HG03045 (cell line): ENCODE data around the gene SDK1.

Experiments
- ATAC-seq: cut with Tn5 transposase; IDR thresholded peaks from one replicate; pipeline ENCODE4 v1.9.1; 2021; ENCODE audit warnings: mild to moderate bottlenecking, moderate library complexity; ENCODE audit not compliant: unreplicated experiment

SDK1 gene

GRCh38 chr7:3283130-3283704 is 17.8 kb upstream of the SDK1 start:
- no peak for ATAC-seq

GRCh38 chr7:3285652-3286051 is 15.4 kb upstream of the SDK1 start:
- ATAC-seq, result no peak

DNA sequence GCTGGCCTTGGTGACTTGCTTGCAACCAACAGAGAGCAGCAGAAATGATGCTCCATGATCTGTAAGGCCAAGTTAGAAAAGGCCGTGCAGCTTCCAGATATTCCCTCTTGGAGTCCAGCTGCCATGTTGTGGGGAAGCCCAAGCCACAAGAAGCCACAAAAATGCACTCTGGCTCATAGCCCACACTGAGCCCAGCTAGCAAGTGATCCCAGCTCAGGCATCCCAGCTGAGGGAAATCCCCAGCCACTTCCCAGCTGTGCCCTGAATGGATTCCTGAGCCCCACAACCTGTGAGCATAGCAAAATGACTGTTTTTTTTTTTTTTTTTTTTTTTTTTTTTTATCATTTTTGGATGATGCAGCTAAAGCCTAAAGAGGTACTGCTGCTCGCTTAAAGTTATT is 11.1 kb upstream of the SDK1 start:
- no peak for ATAC-seq

DNA sequence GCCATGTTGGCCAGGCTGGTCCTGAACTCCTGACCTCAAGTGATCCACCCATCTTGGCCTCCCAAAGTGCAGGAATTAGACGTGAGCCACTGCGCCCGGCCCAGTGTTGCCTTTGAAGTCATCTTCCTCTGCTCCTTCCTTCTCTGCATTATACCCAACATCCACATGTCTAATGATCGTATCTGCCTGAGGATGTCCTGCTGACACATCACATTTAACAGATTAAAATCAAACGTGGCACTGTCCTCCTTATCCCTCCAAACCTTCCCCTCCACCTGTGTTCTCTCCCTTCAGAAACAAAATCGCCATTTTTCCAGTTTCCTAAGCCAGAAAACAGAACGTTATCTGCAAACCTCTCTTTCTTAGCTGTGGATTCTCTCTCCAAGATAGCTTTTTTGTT is 8.4 kb upstream of the SDK1 start:
- ATAC-seq, result no peak

DNA sequence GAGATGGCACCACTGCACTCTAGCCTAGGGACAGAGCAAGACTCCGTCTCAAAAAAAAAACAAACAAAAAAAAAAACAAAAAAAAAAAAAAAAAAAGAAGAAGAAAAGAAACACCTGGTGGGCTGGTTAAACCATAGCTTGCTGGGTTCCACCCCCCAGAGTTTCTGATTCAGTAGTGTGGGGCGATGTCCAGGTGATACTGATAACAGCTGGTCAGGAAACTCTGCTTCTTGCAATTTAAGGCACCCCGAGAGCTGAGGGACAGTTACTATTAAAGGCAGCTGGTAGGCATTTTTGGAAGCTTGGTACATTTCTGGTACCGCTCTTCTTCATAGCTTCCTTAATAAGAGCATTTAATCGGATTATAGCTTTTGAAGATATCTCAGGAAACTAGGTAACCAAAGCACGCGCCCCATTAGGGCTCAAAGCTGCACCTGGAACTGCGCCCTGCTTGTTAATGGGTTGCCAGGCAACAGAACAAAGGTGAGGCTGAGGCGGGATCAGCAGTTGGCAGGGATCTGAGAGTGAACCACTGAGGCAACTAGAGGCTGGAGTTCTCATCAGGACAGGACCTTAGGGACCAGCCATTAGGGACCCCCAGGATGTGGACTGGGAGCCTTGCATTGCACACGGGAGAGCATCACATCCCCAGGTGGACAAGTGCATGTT is 6.5 kb upstream of the SDK1 start:
- ATAC-seq, result no peak

DNA sequence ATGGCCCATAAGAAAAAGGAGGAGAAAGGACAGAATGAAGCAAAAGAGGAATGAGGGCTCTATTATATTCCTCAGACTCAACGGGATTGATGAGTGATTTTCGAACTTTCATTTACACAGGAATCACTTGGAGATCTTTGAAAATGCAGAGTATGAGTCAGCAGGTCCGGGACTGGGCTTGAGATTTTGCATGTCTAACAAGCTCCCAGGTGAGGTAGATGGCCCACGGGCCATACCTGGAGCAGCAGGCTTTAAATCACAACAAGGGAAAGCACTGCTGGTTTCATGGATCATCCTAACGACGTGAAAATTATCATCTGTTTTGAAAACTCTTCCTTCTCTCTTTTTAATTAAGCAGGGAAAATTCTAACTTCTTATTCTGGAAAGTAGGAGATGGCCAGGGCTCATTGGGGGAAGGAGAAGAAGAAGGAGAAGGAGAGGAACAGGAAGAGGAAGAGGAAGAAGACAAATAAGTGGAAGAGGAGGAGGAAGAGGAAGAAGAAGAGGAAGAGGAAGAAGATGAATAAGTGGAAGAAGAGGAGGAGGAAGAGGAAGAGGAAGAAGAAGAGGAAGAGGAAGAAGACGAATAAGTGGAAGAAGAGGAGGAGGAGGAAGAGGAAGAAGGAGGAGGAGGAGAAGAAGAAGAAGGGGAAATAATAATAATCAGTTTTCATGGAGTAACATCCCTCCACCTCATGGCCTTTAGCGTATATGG is 3.8 kb upstream of the SDK1 start:
- no peak for ATAC-seq

DNA sequence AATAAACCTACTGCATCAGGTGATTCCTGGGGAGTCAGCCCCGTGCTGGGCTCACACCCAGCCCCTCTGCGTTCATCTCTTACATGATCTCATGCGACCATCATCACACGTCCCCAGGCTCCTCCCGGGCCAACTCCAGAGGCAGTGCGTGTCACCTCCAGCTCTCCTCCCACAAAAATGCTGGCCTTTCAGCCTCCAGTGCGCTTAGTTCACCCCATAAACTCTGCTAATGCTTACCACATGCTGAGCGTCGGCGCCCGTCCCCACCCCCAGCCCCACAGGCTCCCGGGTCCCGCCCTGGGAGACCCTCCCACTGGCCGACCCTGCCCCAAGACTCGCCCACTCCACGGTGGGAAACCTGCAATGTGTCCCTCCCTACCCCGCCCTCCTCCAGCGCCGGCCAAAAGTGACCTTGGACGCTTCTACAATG is 816 bp upstream of the SDK1 start:
- no peak for ATAC-seq

DNA sequence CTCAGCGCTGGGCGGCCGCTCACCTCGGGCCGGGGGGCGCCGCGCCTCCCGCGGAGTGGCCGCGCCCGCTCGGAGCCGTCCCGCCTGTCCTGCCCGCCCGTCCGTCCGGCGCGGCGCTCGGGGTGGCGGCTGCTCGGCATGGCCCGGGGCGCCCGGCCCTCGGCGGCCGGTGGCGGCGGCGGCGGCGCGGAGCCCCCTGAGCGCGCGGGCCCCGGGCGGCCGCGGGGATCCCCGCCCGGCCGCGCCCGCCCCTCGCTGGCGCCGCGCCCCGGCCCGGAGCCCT is 338 bp downstream of the SDK1 start:
- ATAC-seq, result peak; percentile 23

DNA sequence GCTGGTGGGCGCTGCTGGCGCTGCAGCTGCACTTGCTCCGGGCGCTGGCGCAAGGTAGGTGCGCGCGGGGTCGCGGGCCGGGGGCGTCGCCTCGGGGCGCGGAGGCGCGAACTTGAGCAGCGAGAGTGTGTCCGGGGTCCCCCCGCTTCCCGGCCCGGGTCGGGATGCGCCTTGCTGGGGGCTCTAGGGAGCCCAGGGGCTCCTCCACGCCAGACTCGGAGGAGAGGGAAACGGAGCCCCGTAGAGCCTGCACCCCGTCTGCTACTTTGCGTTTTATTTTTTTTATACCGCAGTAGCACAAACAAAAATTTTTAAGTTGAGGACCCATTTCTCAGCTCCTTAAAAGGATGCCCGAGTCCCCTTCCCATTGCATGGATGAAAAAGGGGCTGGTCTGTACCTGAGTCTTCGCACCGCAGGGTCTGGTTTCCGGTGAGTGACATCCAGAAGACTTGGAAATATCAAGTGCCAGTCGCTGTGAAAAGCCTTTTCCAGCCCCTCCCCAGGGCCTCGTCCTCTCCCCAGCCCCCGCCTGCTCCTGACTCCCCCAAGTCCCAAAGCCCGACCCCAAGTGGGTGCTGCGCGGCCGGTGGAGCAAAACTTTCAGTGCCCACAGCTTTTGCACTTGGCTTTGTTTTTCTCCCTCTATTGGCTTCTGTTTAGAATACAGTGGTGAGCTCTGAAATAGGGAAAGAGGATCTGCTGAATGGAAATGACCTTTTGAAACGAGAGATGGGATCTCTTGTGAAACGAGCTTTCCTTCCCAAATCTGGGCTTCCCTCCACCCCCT is 973 bp downstream of the SDK1 start:
- no peak for ATAC-seq

GRCh38 chr7:3302681-3303320 is 1.7 kb downstream of the SDK1 start:
- ATAC-seq, result no peak

GRCh38 chr7:3304131-3304530 is 3.1 kb downstream of the SDK1 start:
- ATAC-seq, result no peak

- ATAC-seq, result no peak
Observed at GRCh38 chr7:3307435-3307834, 6.4 kb downstream of the SDK1 start.

GRCh38 chr7:3309140-3309539 is 8.1 kb downstream of the SDK1 start:
- no peak for ATAC-seq

DNA sequence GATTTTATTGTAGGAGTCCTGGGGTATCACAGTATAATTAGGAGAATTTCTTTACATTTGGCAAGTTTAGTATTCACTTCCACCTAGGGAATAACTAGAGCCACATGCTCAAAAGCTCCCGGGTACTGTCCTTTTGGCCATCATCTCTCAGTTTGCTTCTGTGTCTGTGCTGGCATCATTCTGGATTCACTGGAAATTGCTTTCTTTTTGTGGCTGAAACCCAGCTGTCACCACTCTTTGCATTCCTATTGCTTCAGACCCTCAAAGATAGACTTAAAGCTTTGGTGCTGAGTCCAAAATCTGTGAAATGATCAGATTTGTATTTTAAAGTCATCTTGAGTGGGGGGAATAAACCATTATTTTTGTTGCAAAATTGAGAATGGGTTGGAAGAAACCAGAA is 8.9 kb downstream of the SDK1 start:
- no peak for ATAC-seq

DNA sequence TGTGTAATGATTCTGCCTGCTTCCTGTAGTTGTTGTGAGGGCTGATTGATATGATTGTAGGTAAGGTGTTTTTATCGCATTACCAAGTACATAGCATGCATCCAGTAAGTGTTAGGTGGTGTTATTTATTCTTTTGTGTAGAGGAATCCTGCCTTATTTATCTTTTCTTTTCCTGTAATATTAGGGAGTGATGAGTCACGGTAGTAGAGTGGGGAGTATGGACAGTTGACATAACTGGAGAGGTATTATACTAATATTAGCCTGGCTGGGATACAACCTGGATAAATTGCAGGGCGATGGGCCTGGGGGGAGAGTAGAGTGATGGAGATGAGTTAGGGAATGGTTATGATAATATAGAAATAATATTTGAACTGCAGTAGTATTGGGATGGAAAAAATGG is 9.8 kb downstream of the SDK1 start:
- no peak for ATAC-seq

GRCh38 chr7:3312583-3312982 is 11.5 kb downstream of the SDK1 start:
- no peak for ATAC-seq

DNA sequence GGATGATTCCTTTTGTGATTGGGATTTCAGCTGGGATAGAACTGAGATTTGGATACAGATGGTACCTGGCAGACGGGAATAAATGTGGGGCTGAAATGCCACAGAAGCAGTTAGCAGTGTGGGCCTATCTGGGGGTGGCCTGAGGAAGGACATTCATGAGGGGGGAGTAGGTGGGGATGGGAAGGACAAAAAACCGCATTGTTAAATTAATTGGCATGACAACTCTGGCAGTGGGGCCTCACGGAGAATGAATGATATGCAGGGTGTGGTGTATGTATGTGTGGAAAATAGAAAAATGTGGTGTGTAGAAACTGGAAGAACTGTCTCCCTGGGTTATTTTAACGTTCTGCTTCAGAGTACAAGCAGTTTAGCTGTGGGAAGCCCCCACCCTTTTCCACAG is 17.8 kb downstream of the SDK1 start:
- no peak for ATAC-seq

DNA sequence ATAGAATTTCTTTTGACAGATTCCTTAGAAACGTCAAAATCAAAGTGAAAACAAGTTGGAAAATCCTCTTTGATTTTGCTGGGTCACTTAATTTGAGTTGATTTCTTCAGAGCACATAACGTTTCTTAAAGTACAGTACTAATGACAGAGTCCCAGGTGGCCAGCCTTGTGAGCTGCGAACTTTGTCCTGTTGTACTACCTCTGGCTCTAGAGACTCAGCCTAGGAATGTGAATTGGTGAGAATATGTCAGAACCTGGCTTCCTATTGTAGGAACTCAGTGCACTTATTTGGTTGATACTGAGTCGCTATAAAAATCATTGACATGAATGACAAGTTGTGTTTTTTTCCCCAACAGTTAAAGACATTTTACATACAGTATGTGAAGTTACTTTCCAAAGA is 20.2 kb downstream of the SDK1 start:
- no peak for ATAC-seq

DNA sequence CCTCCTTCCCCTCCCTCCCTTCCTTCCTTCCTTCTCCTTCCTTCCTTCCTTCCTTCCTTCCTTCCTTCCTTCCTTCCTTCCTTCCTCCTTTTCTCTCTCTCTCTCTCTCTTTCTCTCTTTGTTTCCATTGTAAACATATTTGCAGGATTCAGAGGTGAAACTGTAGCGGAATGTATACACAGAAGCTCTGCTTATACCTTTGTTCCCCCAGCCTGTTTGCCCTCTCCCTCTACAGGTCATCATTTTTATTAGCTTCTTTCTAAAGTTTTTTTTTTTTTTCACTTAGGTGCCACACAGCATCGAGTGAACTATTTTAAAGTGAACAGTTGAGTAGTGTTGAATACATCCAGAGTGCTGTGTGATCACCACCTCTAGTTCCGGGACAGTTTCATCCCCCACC is 20.7 kb downstream of the SDK1 start:
- no peak for ATAC-seq

- ATAC-seq, result no peak
Observed at GRCh38 chr7:3326246-3326645, 25.2 kb downstream of the SDK1 start.

- ATAC-seq, result no peak
Observed at GRCh38 chr7:3327099-3327498, 26.0 kb downstream of the SDK1 start.
